Measurements from ENCODE around the gene WRNIP1.

DNA sequence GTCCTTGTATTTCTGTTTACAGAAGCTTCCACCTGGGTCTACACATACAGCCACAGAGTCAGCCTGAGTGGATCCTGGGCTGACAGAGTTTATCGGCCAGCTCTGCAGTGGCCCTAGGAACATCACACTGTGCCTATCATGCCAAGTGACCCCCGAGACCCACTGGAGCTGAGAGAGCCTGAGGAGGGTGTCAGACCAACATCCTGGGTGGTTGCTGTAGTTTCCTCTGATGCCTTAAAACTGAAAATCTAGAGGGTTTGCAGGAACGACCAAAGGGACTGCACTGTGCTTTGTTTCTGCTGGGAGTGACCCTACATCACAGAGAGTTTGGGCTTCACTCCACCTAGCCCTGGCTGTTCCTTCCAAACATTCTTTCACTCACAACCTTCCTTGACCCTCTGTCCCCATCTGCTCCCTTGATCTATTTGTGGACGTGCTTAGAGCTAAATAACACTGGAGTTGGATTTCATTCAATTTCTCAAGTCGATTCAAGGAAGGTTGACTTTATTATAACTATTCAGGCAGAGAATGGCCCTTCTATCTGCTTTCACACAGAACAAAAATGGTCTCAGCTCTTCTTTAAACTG, 32.6 kb upstream of the WRNIP1 start:
- TF ChIP-seq, protein P1, sequence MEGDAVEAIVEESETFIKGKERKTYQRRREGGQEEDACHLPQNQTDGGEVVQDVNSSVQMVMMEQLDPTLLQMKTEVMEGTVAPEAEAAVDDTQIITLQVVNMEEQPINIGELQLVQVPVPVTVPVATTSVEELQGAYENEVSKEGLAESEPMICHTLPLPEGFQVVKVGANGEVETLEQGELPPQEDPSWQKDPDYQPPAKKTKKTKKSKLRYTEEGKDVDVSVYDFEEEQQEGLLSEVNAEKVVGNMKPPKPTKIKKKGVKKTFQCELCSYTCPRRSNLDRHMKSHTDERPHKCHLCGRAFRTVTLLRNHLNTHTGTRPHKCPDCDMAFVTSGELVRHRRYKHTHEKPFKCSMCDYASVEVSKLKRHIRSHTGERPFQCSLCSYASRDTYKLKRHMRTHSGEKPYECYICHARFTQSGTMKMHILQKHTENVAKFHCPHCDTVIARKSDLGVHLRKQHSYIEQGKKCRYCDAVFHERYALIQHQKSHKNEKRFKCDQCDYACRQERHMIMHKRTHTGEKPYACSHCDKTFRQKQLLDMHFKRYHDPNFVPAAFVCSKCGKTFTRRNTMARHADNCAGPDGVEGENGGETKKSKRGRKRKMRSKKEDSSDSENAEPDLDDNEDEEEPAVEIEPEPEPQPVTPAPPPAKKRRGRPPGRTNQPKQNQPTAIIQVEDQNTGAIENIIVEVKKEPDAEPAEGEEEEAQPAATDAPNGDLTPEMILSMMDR (IDR thresholded peaks at IDR 0.05): no peak
- TF ChIP-seq POLR2A (IDR thresholded peaks at IDR 0.05): no peak
